Thyroid gland (tissue), 4 donors: ENCODE measurements around the gene DLGAP1.

Experiments
- CTCF ChIP-seq, 6 experiments: fragments of 200-600 bp in 3 of 6; fragments of 450-650 bp in 3 of 6; sonication (generic) in 3 of 6; IDR thresholded peaks; one replicate each; pipeline ENCODE4 v1.5.1; 2016 to 2019; ENCODE audit warnings: antibody characterized with exemption in 6 of 6, mild to moderate bottlenecking in 2 of 6, inconsistent platforms in 1 of 6, moderate library complexity in 1 of 6
- POLR2A ChIP-seq, 2 donors: fragments of 450-650 bp; IDR thresholded peaks; one replicate each; pipeline ENCODE4 v1.6.1; 2017; ENCODE audit warnings: antibody characterized with exemption in 2 of 2, mild to moderate bottlenecking in 2 of 2, moderate library complexity in 1 of 2

- TF ChIP-seq CTCF (IDR thresholded peaks at IDR 0.05) (no peak), POLR2A (IDR thresholded peaks at IDR 0.05) (no peak)
Observed at GRCh38 chr18:4119813-4120212, 335.3 kb downstream of the DLGAP1 start.
